Astrocyte (in vitro differentiated cells and primary cell): ENCODE results near the gene SAYSD1. TPM values are rescaled to one million over a fixed set of nuclear protein-coding genes. Genes with fewer than 3 reads are reported as not detected.

Experiments
- DNase-seq: peaks from one replicate; pipeline ENCODE4 v3.0.0-alpha.2; 2010; ENCODE audit warnings: low read depth
- FAIRE-seq: peaks from 2 replicates; lab custom pipeline; 2011; peaks lifted over from hg19 to GRCh38; lab: Jason Lieb, UNC
- H2AFZ ChIP-seq: 2 replicates; pipeline ENCODE4 v1.6.0; 2012; ENCODE audit warnings: low read depth, low read length, inconsistent platforms
- H3K27ac ChIP-seq: 2 replicates; pipeline ENCODE4 v1.5.1; 2011; ENCODE audit warnings: low read depth, low read length, inconsistent platforms
- H3K27me3 ChIP-seq: 2 replicates; pipeline ENCODE4 v1.6.0; 2011; ENCODE audit warnings: low read length, inconsistent platforms; ENCODE audit not compliant: insufficient read depth
- H3K36me3 ChIP-seq: 2 replicates; pipeline ENCODE4 v1.5.1; 2011; ENCODE audit warnings: low read length, inconsistent platforms; ENCODE audit not compliant: insufficient read depth
- H3K4me1 ChIP-seq: 2 replicates; pipeline ENCODE4 v1.5.1; 2011; ENCODE audit warnings: low read length, inconsistent platforms; ENCODE audit not compliant: insufficient read depth
- H3K4me2 ChIP-seq: 2 replicates; pipeline ENCODE4 v1.6.0; 2012; ENCODE audit warnings: low read length, inconsistent platforms
- H3K4me3 ChIP-seq: 2 replicates; pipeline ENCODE4 v1.5.1; 2011; ENCODE audit warnings: low read depth, mild to moderate bottlenecking, low read length, inconsistent platforms; ENCODE audit not compliant: insufficient read depth
- H3K79me2 ChIP-seq: 2 replicates; pipeline ENCODE4 v1.6.0; 2012; ENCODE audit warnings: mild to moderate bottlenecking, low read length, inconsistent platforms; ENCODE audit not compliant: insufficient read depth
- H3K9ac ChIP-seq: 2 replicates; pipeline ENCODE4 v1.6.0; 2012; ENCODE audit warnings: mild to moderate bottlenecking, low read length, inconsistent platforms
- H3K9me3 ChIP-seq: 2 replicates; pipeline ENCODE4 v1.5.1; 2012; ENCODE audit warnings: low read depth, mild to moderate bottlenecking, low read length, inconsistent platforms; ENCODE audit not compliant: insufficient read depth
- H4K20me1 ChIP-seq: 2 replicates; pipeline ENCODE4 v1.6.0; 2012; ENCODE audit warnings: low read length, inconsistent platforms; ENCODE audit not compliant: insufficient read depth
- H3K27ac Mint-ChIP-seq: one replicate; pipeline ENCODE4 v1.8.0; 2021; ENCODE audit warnings: mild to moderate bottlenecking, mixed read lengths; ENCODE audit not compliant: unreplicated experiment
- H3K27me3 Mint-ChIP-seq: one replicate; pipeline ENCODE4 v1.8.0; 2021; ENCODE audit warnings: low read depth, mixed read lengths; ENCODE audit not compliant: unreplicated experiment
- H3K36me3 Mint-ChIP-seq: one replicate; pipeline ENCODE4 v1.8.0; 2021; ENCODE audit warnings: low read depth, mixed read lengths; ENCODE audit not compliant: unreplicated experiment
- H3K4me1 Mint-ChIP-seq: one replicate; pipeline ENCODE4 v1.8.0; 2021; ENCODE audit warnings: low read depth, mixed read lengths; ENCODE audit not compliant: unreplicated experiment
- H3K4me3 Mint-ChIP-seq: one replicate; pipeline ENCODE4 v1.8.0; 2021; ENCODE audit warnings: mild to moderate bottlenecking, moderate library complexity, mixed read lengths; ENCODE audit not compliant: unreplicated experiment
- H3K9me3 Mint-ChIP-seq: one replicate; pipeline ENCODE4 v1.8.0; 2021; ENCODE audit warnings: mild to moderate bottlenecking, mixed read lengths; ENCODE audit not compliant: unreplicated experiment
- CTCF ChIP-seq: IDR thresholded peaks from 2 replicates; pipeline ENCODE4 v1.5.1; 2011; ENCODE audit warnings: low read depth, mild to moderate bottlenecking, inconsistent platforms, low read length, moderate library complexity; ENCODE audit not compliant: insufficient read depth
- EZH2 ChIP-seq: IDR thresholded peaks from 2 replicates; pipeline ENCODE4 v1.6.1; 2012; ENCODE audit warnings: mild to moderate bottlenecking, low read length, inconsistent platforms; ENCODE audit not compliant: insufficient read depth
- total RNA-seq: library from RNA; stranded (reverse); gene quantifications from 2 replicates; pipeline ENCODE4 v1.2.1, GENCODE V29; 2021

The SAYSD1 gene
- total RNA-seq, 1 donor from 2014 or later: 9.4 TPM

- DNase-seq: peak; percentile 41
- no peaks in the 10 kb centered on the region for H3K4me1 Mint-ChIP-seq
- H3K36me3 Mint-ChIP-seq: no peaks in the 10 kb centered on the region
- Histone ChIP-seq H2AFZ (no peak overlapping the region), H3K79me2 (no peaks in the 10 kb centered on the region), H3K27ac (no peak overlapping the region), H3K4me2 (no peak overlapping the region), H3K9ac (no peak overlapping the region), H3K4me1 (no peaks in the 10 kb centered on the region), H3K4me3 (no peak overlapping the region), H3K9me3 (no peaks in the 10 kb centered on the region), H3K27me3 (peaks cover 14% of the 10 kb centered on the region), H3K36me3 (no peaks in the 10 kb centered on the region), H4K20me1 (no peaks in the 10 kb centered on the region)
- peaks cover 53% of the 10 kb centered on the region for H3K27me3 Mint-ChIP-seq
- FAIRE-seq: no peak
- H3K27ac Mint-ChIP-seq: no peak overlapping the region
- H3K9me3 Mint-ChIP-seq: peaks cover 3% of the 10 kb centered on the region
- TF ChIP-seq EZH2 (no peak), CTCF (peak; percentile 39)
- H3K4me3 Mint-ChIP-seq: no peak overlapping the region
These were observed 26.7 kb downstream of the SAYSD1 start for GRCh38 chr6:39088331-39088730.

- DNase-seq (no peak), FAIRE-seq (no peak)
- H3K36me3 Mint-ChIP-seq: no peaks in the 10 kb centered on the region
- no peak overlapping the region for H3K4me3 ChIP-seq
- H3K9ac ChIP-seq: no peak overlapping the region
- no peaks in the 10 kb centered on the region for H3K9me3 ChIP-seq
- H3K27me3 ChIP-seq: peaks cover 11% of the 10 kb centered on the region
- H3K27ac ChIP-seq: no peak overlapping the region
- no peak overlapping the region for H3K4me2 ChIP-seq
- H3K9me3 Mint-ChIP-seq: peaks cover 4% of the 10 kb centered on the region
- no peak for TF ChIP-seq CTCF
- TF ChIP-seq EZH2: no peak
- H3K27me3 Mint-ChIP-seq: peaks cover 59% of the 10 kb centered on the region
- no peaks in the 10 kb centered on the region for H4K20me1 ChIP-seq
- H3K79me2 ChIP-seq: no peaks in the 10 kb centered on the region
- H3K4me3 Mint-ChIP-seq: no peak overlapping the region
- no peak overlapping the region for H3K27ac Mint-ChIP-seq
- no peaks in the 10 kb centered on the region for H3K36me3 ChIP-seq
- H3K4me1 ChIP-seq: no peaks in the 10 kb centered on the region
- no peak overlapping the region for H2AFZ ChIP-seq
- no peaks in the 10 kb centered on the region for H3K4me1 Mint-ChIP-seq
These were observed 27.8 kb downstream of the SAYSD1 start for GRCh38 chr6:39087197-39087596.

GRCh38 chr6:39086711-39087110, 28.3 kb downstream of the SAYSD1 start:
- no peak for FAIRE-seq
- H3K27ac Mint-ChIP-seq: no peak overlapping the region
- no peaks in the 10 kb centered on the region for H3K4me1 Mint-ChIP-seq

More at GRCh38 chr6:39086711-39087110, 28.3 kb downstream of the SAYSD1 start:
- H3K27me3 ChIP-seq: peaks cover 11% of the 10 kb centered on the region
- H3K27ac ChIP-seq: no peak overlapping the region
- H3K79me2 ChIP-seq: no peaks in the 10 kb centered on the region
- H3K4me3 ChIP-seq: no peak overlapping the region
- H3K9me3 Mint-ChIP-seq: peaks cover 4% of the 10 kb centered on the region
- H3K9ac ChIP-seq: no peak overlapping the region
- TF ChIP-seq EZH2 (no peak), CTCF (no peak)
- no peak overlapping the region for H3K4me2 ChIP-seq
- no peaks in the 10 kb centered on the region for H3K36me3 Mint-ChIP-seq
- H3K4me3 Mint-ChIP-seq: no peak overlapping the region
- no peaks in the 10 kb centered on the region for H3K9me3 ChIP-seq
- no peak for DNase-seq
- H3K4me1 ChIP-seq: no peaks in the 10 kb centered on the region
- no peak overlapping the region for H2AFZ ChIP-seq
- peaks cover 64% of the 10 kb centered on the region for H3K27me3 Mint-ChIP-seq
- H4K20me1 ChIP-seq: no peaks in the 10 kb centered on the region
- H3K36me3 ChIP-seq: no peaks in the 10 kb centered on the region
